ENCODE data around the gene THTPA. TPM values are rescaled to one million over a fixed set of nuclear protein-coding genes. Genes with fewer than 3 reads are reported as not detected.

Gene THTPA
- total and polyA plus RNA-seq, 2 of the 13 experiments (the other 11 are each of a cell fraction or from before 2014, with no cell fraction given): 7.4 to 8.7 TPM

DNA sequence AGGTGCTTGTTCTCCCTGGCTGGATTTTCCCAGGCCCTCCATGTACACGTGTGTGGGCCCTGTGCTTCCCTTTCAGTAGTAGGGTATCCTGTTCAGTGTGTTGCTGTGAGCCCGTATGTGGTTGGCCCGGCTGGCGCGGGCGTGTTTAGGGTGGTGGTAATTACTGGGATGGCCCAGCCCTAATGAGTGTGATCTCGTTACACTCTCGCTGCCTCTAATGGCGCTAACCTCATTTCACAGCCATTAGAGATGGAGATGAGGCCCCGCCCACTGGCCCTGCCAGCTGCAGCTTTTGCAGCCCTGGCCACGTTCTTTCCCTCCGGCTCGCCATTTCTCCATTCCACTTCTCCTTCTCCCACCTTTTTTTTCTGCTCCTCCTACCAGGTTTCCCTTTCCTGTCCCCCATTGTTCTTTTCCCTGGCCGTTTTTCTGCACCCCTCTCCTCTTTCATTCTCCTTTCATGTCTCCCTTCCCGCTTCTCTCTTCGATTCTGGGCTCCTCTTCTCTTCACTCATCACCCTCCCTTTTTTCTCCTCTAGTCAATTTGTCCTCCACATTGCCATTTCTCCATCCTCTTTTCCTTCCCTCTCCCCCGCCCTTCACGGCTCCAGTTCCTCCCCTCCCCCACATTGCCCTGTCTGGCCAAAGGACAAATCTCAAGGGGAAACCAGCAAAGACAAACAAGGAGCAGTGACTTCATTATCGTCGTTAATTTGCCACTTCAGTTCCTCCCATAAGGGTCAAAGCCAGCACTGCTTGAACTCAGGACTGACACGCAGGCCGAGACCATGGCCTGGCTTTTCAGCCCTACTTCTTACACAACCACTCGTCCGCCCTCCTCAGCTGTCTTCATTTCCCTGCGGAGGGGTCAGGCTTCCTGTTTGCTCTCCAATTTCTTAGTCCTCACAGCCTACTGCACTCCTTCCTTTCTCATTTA is 11.3 kb upstream of the THTPA start (continued):
- TF ChIP-seq ZNF10 (CRISPR knock-in tag; IDR thresholded peaks at IDR 0.05; ENCODE audit: borderline replicate concordance, low read depth): no peak
- 0 out of 2 replicates have a peak, but pooled peaks have one; percentile 27 for TF ChIP-seq ZNF761 (CRISPR knock-in tag; conservative IDR thresholded peaks at IDR 0.05)
- TF ChIP-seq ETV5 (CRISPR knock-in tag; IDR thresholded peaks at IDR 0.05; ENCODE audit: borderline replicate concordance): no peak
- no peak for TF ChIP-seq ZNF776 (CRISPR knock-in tag; IDR thresholded peaks at IDR 0.05)
- no peak for TF ChIP-seq ZEB1 (IDR thresholded peaks at IDR 0.05; ENCODE audit: insufficient replicate concordance, low read depth)
- no peak for TF ChIP-seq ATM (IDR thresholded peaks at IDR 0.05; ENCODE audit: borderline replicate concordance)
- TF ChIP-seq ZNF816 (CRISPR knock-in tag; IDR thresholded peaks at IDR 0.05; ENCODE audit: borderline replicate concordance): no peak
- TF ChIP-seq NBN (conservative IDR thresholded peaks at IDR 0.05): peak; percentile 66; the same call in 1 of the 2 replicates
- no peak for TF ChIP-seq IKZF4 (CRISPR knock-in tag; IDR thresholded peaks at IDR 0.05; ENCODE audit: borderline replicate concordance, low read depth, not compliant biosample characterization)
- TF ChIP-seq, protein P1, sequence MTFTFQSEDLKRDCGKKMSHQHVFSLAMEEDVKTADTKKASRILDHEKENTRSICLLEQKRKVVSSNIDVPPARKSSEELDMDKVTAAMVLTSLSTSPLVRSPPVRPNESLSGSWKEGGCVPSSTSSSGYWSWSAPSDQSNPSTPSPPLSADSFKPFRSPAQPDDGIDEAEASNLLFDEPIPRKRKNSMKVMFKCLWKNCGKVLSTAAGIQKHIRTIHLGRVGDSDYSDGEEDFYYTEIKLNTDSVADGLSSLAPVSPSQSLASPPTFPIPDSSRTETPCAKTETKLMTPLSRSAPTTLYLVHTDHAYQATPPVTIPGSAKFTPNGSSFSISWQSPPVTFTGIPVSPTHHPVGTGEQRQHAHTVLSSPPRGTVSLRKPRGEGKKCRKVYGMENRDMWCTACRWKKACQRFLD (CRISPR knock-in tag; IDR thresholded peaks at IDR 0.05; ENCODE audit: borderline replicate concordance): no peak
- TF ChIP-seq FOXK2 (IDR thresholded peaks at IDR 0.05): no peak
- TF ChIP-seq, protein P2, sequence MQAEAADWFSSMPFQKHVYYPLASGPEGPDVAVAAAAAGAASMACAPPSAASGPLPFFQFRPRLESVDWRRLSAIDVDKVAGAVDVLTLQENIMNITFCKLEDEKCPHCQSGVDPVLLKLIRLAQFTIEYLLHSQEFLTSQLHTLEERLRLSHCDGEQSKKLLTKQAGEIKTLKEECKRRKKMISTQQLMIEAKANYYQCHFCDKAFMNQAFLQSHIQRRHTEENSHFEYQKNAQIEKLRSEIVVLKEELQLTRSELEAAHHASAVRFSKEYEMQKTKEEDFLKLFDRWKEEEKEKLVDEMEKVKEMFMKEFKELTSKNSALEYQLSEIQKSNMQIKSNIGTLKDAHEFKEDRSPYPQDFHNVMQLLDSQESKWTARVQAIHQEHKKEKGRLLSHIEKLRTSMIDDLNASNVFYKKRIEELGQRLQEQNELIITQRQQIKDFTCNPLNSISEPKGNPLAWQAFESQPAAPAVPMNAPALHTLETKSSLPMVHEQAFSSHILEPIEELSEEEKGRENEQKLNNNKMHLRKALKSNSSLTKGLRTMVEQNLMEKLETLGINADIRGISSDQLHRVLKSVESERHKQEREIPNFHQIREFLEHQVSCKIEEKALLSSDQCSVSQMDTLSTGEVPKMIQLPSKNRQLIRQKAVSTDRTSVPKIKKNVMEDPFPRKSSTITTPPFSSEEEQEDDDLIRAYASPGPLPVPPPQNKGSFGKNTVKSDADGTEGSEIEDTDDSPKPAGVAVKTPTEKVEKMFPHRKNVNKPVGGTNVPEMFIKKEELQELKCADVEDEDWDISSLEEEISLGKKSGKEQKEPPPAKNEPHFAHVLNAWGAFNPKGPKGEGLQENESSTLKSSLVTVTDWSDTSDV (CRISPR knock-in tag; IDR thresholded peaks at IDR 0.05): no peak
- TF ChIP-seq ZNF225 (CRISPR knock-in tag; IDR thresholded peaks at IDR 0.05): no peak
- no peak for TF ChIP-seq BRD4 (CRISPR knock-in tag; IDR thresholded peaks at IDR 0.05)
- no peak for TF ChIP-seq ISX (CRISPR knock-in tag; conservative IDR thresholded peaks at IDR 0.05)
- TF ChIP-seq SP2 (CRISPR knock-in tag; IDR thresholded peaks at IDR 0.05): no peak
- no peak for TF ChIP-seq NKX3-1 (CRISPR knock-in tag; IDR thresholded peaks at IDR 0.05)
- no peak for TF ChIP-seq ZNF547 (CRISPR knock-in tag; IDR thresholded peaks at IDR 0.05)
- no peak for TF ChIP-seq BORCS8-MEF2B (CRISPR knock-in tag; IDR thresholded peaks at IDR 0.05)
- TF ChIP-seq REL (CRISPR knock-in tag; conservative IDR thresholded peaks at IDR 0.05): no peak
- TF ChIP-seq MIER2 (CRISPR knock-in tag; IDR thresholded peaks at IDR 0.05): no peak
- TF ChIP-seq GABPB1 (CRISPR knock-in tag; IDR thresholded peaks at IDR 0.05): no peak
- 0 out of 2 replicates have a peak, but pooled peaks have one; percentile 41 for TF ChIP-seq ZNF510 (CRISPR knock-in tag; IDR thresholded peaks at IDR 0.05; ENCODE audit: low read depth)
- TF ChIP-seq ZMYM4 (CRISPR knock-in tag; IDR thresholded peaks at IDR 0.05): no peak; the same call in 1 of the 2 replicates
- no peak; the same call in 1 of the 2 replicates for TF ChIP-seq ZNF775 (CRISPR knock-in tag; IDR thresholded peaks at IDR 0.05; ENCODE audit: borderline replicate concordance)
- TF ChIP-seq, protein P3, sequence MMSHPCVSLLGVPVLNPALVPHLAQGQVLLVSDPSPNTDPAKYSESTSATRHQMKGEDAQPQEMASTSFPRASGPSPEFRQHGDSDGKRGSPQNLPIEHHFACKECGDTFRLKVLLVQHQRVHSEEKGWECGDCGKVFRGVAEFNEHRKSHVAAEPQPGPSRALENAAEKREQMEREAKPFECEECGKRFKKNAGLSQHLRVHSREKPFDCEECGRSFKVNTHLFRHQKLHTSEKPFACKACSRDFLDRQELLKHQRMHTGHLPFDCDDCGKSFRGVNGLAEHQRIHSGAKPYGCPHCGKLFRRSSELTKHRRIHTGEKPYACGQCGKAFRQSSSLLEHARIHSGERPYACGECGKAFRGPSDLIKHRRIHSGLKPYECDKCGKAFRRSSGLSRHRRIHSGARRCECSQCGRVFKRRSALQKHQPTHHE (CRISPR knock-in tag; IDR thresholded peaks at IDR 0.05; ENCODE audit: borderline replicate concordance): no peak

Data from HepG2 (cell line).